ENCODE data around the gene IQCN. TPM values are rescaled to one million over a fixed set of nuclear protein-coding genes. Genes with fewer than 3 reads are reported as not detected.

The IQCN gene
- total and polyA plus RNA-seq, 4 donors, result 0.19 to 2.4 (median 0.53) TPM

GRCh38 chr19:18273561-18274218, 562 bp downstream of the IQCN start:
- no peak for DNase-seq (ENCODE audit: low spot score)
- H3K4me1 ChIP-seq (ENCODE audit: control insufficient read depth in 4 of 4, insufficient read depth in 4 of 4, low read length in 3 of 4), result peaks cover 7 to 32% (median 29%) of the 10 kb centered on the region in 4 donors
- no peaks in the 10 kb centered on the region for H3K27me3 ChIP-seq (ENCODE audit: control insufficient read depth in 4 of 4, insufficient read depth in 4 of 4, low read length in 3 of 4)
- no peak overlapping the region for H3K9ac ChIP-seq (ENCODE audit: low read depth in 1 of 2, low read length in 2 of 2)
- WGBS, result 97% methylated on average over 13 of the region's 13 CpGs
- H3K4me3 ChIP-seq (ENCODE audit: low read depth in 1 of 3, low read length in 3 of 3), result no peak overlapping the region
- H3K27ac ChIP-seq (ENCODE audit: low read depth in 1 of 2, low read length in 2 of 2), result peak overlapping the region in 1 of 2 donors; percentile 80
- TF ChIP-seq MAX (IDR thresholded peaks at IDR 0.05), result no peak
- TF ChIP-seq HNF4G (IDR thresholded peaks at IDR 0.05), result no peak
- TF ChIP-seq RXRA (IDR thresholded peaks at IDR 0.05), result no peak
- TF ChIP-seq REST (IDR thresholded peaks at IDR 0.05), result no peak
- no peak for TF ChIP-seq FOXA2 (IDR thresholded peaks at IDR 0.05)
- TF ChIP-seq NR2F2 (IDR thresholded peaks at IDR 0.05), result no peak
- TF ChIP-seq GABPA (IDR thresholded peaks at IDR 0.05 in 1 of 2, conservative IDR thresholded peaks at IDR 0.05 in 1 of 2), result no peak
- TF ChIP-seq RAD21 (IDR thresholded peaks at IDR 0.05), result no peak
- TF ChIP-seq YY1 (IDR thresholded peaks at IDR 0.05), result no peak
- no peak for TF ChIP-seq CTCF (IDR thresholded peaks at IDR 0.05; ENCODE audit: low read depth, low read length, missing input control)
- no peak for TF ChIP-seq FOXA1 (IDR thresholded peaks at IDR 0.05)
- TF ChIP-seq SP1 (IDR thresholded peaks at IDR 0.05), result no peak
- H3K36me3 ChIP-seq (ENCODE audit: control insufficient read depth in 4 of 4, insufficient read depth in 3 of 4, low read depth in 1 of 4, low read length in 3 of 4), result peaks cover 0 to 5% (median 1%) of the 10 kb centered on the region in 4 donors
- H3K9me3 ChIP-seq (ENCODE audit: control insufficient read depth in 4 of 4, low read length in 3 of 4), result no peaks in the 10 kb centered on the region

GRCh38 chr19:18271433-18271841, 2.8 kb downstream of the IQCN start:
- no peak overlapping the region for H3K27ac ChIP-seq (ENCODE audit: low read depth in 1 of 2, low read length in 2 of 2)
- H3K36me3 ChIP-seq (ENCODE audit: control insufficient read depth in 4 of 4, insufficient read depth in 3 of 4, low read depth in 1 of 4, low read length in 3 of 4), result peaks cover 0 to 18% (median 7%) of the 10 kb centered on the region in 4 donors
- 77% methylated on average over 6 of the region's 6 CpGs for WGBS
- no peaks in the 10 kb centered on the region for H3K9me3 ChIP-seq (ENCODE audit: control insufficient read depth in 4 of 4, low read length in 3 of 4)
- H3K4me1 ChIP-seq (ENCODE audit: control insufficient read depth in 4 of 4, insufficient read depth in 4 of 4, low read length in 3 of 4), result peaks cover 6 to 19% (median 19%) of the 10 kb centered on the region in 4 donors
- no peaks in the 10 kb centered on the region for H3K27me3 ChIP-seq (ENCODE audit: control insufficient read depth in 4 of 4, insufficient read depth in 4 of 4, low read length in 3 of 4)
- TF ChIP-seq ZBTB33 (IDR thresholded peaks at IDR 0.05), result no peak
- no peak for TF ChIP-seq TAF1 (conservative IDR thresholded peaks at IDR 0.05)
- H3K9ac ChIP-seq (ENCODE audit: low read depth in 1 of 2, low read length in 2 of 2), result no peak overlapping the region
- H3K4me3 ChIP-seq (ENCODE audit: low read depth in 1 of 3, low read length in 3 of 3), result no peak overlapping the region
- DNase-seq (ENCODE audit: low spot score), result no peak
